Measurements from ENCODE around the gene STK32C. TPM values are rescaled to one million over a fixed set of nuclear protein-coding genes. Genes with fewer than 3 reads are reported as not detected.

Gene STK32C
- total RNA-seq, 1 donor from 2014 or later, result 13.8 TPM

GRCh38 chr10:132252412-132252811 lies 55.3 kb downstream of the STK32C start:
- no peak for ATAC-seq (ENCODE audit: low read depth)
- DNase-seq, result no peak
- Mint-ChIP-seq H3K9me3 (no peaks in the 10 kb centered on the region), H3K36me3 (ENCODE audit: low read depth) (no peaks in the 10 kb centered on the region), H3K27ac (no peak overlapping the region), H3K4me1 (no peaks in the 10 kb centered on the region), H3K4me3 (no peak overlapping the region), H3K27me3 (no peaks in the 10 kb centered on the region)
- intact Hi-C loops (cut with micrococcal nuclease), result no loop called here
- TF ChIP-seq, protein P1, sequence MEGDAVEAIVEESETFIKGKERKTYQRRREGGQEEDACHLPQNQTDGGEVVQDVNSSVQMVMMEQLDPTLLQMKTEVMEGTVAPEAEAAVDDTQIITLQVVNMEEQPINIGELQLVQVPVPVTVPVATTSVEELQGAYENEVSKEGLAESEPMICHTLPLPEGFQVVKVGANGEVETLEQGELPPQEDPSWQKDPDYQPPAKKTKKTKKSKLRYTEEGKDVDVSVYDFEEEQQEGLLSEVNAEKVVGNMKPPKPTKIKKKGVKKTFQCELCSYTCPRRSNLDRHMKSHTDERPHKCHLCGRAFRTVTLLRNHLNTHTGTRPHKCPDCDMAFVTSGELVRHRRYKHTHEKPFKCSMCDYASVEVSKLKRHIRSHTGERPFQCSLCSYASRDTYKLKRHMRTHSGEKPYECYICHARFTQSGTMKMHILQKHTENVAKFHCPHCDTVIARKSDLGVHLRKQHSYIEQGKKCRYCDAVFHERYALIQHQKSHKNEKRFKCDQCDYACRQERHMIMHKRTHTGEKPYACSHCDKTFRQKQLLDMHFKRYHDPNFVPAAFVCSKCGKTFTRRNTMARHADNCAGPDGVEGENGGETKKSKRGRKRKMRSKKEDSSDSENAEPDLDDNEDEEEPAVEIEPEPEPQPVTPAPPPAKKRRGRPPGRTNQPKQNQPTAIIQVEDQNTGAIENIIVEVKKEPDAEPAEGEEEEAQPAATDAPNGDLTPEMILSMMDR (IDR thresholded peaks at IDR 0.05), result no peak
- POLR2A ChIA-PET, result no interaction called here
- CTCF ChIA-PET, result no interaction called here

DNA sequence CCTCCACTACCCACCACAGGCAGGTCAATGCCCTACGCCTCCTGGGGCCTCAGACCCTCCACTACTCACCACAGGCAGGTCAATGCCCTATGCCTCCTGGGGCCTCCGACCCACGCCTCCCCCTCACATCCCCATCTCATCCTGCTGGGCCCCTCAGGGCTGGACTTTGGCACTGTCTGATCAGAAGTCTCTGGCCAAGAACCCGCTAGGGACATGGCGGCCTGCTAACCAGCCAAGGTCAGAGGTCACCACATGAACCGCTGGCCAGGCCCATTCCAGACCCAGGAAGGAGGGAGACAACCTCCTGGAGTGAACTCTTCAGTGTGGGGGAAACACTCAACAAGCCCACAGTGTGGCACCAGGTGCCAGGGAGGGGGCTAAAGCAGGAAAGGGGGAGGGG lies 55.8 kb downstream of the STK32C start:
- Mint-ChIP-seq H3K27ac (no peak overlapping the region), H3K36me3 (ENCODE audit: low read depth) (no peaks in the 10 kb centered on the region), H3K9me3 (no peaks in the 10 kb centered on the region), H3K4me1 (no peaks in the 10 kb centered on the region), H3K4me3 (no peak overlapping the region), H3K27me3 (no peaks in the 10 kb centered on the region)
- POLR2A ChIA-PET, result no interaction called here
- intact Hi-C loops (cut with micrococcal nuclease), result no loop called here
- ATAC-seq (ENCODE audit: low read depth) (no peak), DNase-seq (no peak)
- CTCF ChIA-PET, result no interaction called here
- TF ChIP-seq, protein P1 (IDR thresholded peaks at IDR 0.05), result no peak

GRCh38 chr10:132250481-132251475 lies 57.0 kb downstream of the STK32C start:
- DNase-seq, result no peak
- TF ChIP-seq, protein P1 (IDR thresholded peaks at IDR 0.05), result no peak
- Mint-ChIP-seq H3K36me3 (ENCODE audit: low read depth) (no peaks in the 10 kb centered on the region), H3K4me3 (no peak overlapping the region), H3K27me3 (no peaks in the 10 kb centered on the region), H3K27ac (no peak overlapping the region), H3K4me1 (no peaks in the 10 kb centered on the region), H3K9me3 (no peaks in the 10 kb centered on the region)
- ChIA-PET CTCF (no interaction called here), POLR2A (no interaction called here)
- intact Hi-C loops (cut with micrococcal nuclease), result no loop called here
- ATAC-seq (ENCODE audit: low read depth), result no peak

DNA sequence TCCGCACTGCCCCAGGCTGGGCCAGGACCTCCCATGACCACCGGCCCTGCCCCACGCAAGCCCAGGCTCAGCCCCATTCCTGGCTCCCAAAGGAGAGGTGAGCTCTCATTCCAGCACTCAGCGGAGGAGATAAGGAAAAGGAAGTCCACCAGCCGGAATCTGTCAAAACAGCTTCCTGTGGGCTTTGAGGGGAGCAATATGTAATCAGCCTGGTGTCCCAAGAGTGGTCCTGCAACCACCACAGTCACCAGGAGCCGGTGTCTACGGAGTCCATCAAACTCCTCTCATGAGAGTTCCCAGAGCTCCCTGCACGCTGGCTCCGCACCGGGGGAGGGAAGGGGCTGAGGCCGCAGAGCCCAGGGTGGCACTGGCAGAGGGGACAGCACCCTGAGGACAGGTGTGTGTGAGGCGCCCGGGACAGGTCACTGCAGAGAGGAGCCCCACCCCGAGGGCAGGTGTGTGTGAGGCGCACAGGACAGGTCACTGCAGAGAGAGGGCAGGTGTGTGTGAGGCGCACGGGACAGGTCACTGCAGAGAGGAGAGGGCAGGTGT lies 57.9 kb downstream of the STK32C start:
- ATAC-seq (ENCODE audit: low read depth) (no peak), DNase-seq (no peak)
- H3K27me3 Mint-ChIP-seq, result no peaks in the 10 kb centered on the region
- H3K27ac Mint-ChIP-seq, result no peak overlapping the region
- intact Hi-C loops (cut with micrococcal nuclease), result no loop called here
- no peak overlapping the region for H3K4me3 Mint-ChIP-seq
- no peaks in the 10 kb centered on the region for H3K36me3 Mint-ChIP-seq (ENCODE audit: low read depth)
- ChIA-PET POLR2A (no interaction called here), CTCF (no interaction called here)
- no peaks in the 10 kb centered on the region for H3K4me1 Mint-ChIP-seq
- H3K9me3 Mint-ChIP-seq, result no peaks in the 10 kb centered on the region
- TF ChIP-seq, protein P1 (IDR thresholded peaks at IDR 0.05), result no peak

GRCh38 chr10:132249226-132249724 lies 58.5 kb downstream of the STK32C start:
- Mint-ChIP-seq H3K9me3 (no peaks in the 10 kb centered on the region), H3K27ac (no peak overlapping the region), H3K27me3 (no peaks in the 10 kb centered on the region), H3K4me3 (no peak overlapping the region), H3K4me1 (no peaks in the 10 kb centered on the region), H3K36me3 (ENCODE audit: low read depth) (no peaks in the 10 kb centered on the region)
- intact Hi-C loops (cut with micrococcal nuclease), result no loop called here
- DNase-seq (no peak), ATAC-seq (ENCODE audit: low read depth) (no peak)
- CTCF ChIA-PET, result no interaction called here
- POLR2A ChIA-PET, result no interaction called here
- TF ChIP-seq, protein P1 (IDR thresholded peaks at IDR 0.05), result no peak
